HG03342 (cell line): Measurements from ENCODE around the gene ZNF646.

ENCODE experiments used
- ATAC-seq: cut with Tn5 transposase; IDR thresholded peaks from one replicate; pipeline ENCODE4 v1.9.1; 2021; ENCODE audit warnings: mild to moderate bottlenecking, moderate library complexity; ENCODE audit not compliant: unreplicated experiment

The ZNF646 gene

DNA sequence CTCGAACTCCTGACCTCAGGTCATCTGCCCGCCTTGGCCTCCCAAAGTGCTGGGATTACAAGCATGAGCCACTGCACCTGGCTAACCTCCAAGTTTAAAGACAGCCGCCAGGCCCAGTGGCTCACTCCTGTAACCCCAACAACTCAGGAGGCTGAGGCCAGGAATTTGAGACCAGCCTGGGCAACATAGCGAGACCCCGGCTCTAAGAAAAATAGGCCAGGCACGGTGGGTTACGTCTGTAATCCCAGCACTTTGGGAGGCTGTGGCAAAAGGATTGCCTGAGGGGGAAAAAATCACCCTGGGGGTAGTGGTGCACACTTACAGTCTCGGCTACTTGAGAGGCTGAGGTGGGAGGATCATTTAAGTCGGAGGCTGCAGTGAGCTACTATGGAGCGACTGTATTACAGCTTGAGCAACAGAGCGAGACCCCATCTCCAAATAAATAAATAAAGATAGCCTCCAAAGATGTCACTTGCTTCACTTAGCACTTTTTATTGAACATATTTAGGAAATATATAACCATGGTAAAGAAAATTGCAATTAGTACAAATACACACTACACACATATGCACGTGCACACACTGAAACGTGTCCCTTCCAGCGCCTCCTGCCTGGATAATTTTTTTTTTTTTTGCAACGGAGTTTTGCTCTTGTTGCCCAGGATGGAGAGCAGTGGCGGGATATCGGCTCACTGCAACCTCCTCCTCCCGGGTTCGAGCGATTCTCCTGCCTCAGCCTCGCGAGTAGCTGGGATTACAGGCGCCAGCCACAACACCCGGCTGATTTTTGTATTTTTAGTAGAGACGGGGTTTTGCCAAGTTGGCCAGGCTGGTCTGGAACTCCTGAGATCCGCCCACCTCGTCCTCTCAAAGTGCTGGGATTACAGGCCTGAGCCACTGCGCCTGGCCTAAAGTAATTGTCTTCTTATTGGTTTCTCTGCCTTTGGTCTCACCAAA, 32.6 kb downstream of the ZNF646 start:
- no peak for ATAC-seq

DNA sequence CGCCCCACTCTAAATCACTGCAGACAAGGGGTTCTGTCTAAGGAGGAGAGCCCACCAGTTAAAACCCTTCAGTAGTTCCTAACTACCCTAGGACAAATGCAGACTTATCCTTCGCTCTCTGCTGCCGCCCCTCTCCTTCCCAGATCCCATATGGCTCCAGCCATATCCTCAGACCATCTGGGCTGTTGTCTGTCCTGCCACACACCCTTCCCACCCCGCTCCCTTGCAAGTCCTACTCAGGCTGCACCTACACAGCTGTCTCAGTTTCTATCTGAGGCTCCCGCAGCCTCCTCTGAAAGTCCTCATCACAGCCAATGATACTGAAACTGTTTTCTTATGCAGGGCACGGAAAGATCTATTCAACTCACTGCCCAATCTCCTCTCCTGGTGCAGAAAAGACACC, 33.2 kb downstream of the ZNF646 start:
- ATAC-seq, result peak; percentile 55

DNA sequence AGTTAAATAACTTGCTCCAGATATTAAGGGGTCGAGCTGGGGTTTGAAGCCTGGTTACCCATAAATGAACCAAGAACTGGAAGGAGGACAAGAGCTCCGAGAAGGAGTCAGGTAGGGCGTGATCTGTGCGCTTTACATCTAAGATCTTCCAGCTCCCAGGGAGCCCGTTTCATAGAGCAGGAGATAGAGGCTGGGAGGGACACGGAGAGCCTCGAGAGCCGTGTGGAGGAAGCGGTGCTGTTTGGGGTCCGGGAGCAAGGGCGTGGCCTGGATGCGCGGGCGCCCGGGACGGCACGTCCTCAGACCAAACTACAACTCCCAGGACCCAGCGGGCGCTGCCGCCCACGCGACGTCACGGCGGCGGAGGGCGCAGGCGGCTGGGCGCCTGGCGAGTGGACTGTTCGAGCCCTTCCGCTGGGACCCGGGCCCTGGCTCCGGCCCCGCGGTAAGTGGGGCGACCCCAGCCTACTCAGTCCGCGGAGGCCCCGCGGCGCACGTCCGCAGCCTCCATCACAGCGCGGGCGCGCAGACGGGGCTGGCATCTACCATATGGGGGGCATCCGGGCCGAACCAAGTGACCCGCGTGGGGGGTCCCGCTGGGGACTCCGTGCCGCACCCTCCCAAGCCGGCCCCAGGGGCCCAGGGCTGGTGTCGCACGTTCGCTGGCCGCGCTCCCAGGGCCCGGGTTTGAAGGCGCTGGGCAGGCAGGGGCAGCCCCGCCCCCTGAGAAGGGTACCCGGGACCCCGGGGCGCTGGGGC, 34.0 kb downstream of the ZNF646 start, which contains the start of gene BCKDK:
Gene BCKDK, plus strand, starts transcription at position 352 of the 759 bp plus-strand sequence. CDS start 838 bp downstream, outside the sequence.
- peak; percentile 71 for ATAC-seq

DNA sequence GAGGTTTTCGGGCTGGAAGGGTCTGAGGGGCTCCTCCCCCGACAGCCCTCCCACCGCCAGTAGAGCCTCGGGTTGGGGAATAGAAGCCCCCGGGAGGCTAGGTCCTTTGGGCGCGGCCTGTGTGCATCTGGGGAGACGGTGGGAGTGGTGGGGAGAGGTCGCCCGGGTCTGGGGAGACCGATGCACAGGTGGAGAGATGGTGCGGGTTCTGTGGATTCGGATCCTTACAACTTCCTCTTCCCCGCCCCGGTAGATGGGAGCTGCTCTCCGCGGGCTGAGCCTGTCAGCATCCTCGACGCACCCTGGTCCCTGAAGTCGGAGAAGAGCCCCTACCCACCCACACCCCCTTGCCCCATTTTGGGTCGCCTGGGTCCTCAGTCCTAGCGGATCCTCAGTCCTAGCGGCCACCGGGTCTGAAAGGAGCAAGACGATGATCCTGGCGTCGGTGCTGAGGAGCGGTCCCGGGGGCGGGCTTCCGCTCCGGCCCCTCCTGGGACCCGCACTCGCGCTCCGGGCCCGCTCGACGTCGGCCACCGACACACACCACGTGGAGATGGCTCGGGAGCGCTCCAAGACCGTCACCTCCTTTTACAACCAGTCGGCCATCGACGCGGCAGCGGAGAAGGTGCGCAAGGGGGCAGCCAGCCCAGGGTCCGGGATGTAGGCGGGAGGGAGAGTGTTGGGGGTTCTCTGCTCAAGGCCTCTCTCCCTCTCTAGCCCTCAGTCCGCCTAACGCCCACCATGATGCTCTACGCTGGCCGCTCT, 34.8 kb downstream of the ZNF646 start:
- ATAC-seq, result no peak

DNA sequence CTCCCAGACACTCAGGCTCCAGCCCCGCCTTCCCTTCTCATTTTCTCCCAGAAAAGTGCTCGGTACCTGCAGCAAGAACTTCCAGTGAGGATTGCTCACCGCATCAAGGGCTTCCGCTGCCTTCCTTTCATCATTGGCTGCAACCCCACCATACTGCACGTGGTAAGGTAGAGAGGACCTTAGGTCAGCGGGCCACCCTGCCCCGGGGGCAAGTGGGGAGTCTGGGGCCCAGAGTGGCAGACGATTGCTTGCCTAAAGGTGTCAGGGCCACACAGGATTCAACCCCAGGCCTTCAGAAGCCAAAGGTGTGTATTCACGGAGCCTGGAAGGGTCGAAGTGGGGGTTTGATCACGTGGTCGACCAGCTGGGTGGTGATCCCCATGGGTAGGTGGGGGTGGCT, 35.4 kb downstream of the ZNF646 start:
- ATAC-seq, result no peak

DNA sequence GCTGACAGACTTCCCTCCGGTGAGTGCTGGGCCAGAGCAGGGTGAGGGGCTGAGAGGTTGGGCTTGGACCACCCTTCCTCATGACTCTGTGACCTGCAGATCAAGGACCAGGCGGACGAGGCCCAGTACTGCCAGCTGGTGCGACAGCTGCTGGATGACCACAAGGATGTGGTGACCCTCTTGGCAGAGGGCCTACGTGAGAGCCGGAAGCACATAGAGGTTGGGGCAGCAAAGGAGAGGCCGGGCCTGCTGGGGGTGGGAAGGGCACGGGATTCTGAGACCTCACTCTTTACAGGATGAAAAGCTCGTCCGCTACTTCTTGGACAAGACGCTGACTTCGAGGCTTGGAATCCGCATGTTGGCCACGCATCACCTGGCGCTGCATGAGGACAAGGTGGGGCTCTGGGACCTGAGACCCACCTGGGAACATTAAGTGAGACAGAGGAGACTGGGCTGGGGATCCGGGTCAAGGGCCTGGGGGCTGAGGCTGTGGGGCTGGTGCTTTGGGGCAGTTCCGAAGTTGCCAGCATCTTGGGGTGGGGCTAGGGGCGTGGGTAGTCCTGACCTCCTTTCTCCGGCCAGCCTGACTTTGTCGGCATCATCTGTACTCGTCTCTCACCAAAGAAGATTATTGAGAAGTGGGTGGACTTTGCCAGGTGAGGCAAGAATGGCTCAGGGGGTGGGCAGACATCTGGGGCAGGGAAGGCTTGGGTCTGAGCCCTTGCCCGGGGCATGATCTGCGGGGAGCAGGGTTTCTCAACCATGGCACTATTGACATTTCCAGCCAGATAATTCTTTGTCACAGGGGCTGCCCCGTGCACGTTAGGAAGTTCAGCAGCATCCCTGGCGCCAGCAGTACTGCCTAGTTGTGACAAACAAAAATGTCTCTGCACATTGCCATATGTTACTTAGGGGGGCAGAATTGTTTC, 36.1 kb downstream of the ZNF646 start:
- ATAC-seq, result no peak

DNA sequence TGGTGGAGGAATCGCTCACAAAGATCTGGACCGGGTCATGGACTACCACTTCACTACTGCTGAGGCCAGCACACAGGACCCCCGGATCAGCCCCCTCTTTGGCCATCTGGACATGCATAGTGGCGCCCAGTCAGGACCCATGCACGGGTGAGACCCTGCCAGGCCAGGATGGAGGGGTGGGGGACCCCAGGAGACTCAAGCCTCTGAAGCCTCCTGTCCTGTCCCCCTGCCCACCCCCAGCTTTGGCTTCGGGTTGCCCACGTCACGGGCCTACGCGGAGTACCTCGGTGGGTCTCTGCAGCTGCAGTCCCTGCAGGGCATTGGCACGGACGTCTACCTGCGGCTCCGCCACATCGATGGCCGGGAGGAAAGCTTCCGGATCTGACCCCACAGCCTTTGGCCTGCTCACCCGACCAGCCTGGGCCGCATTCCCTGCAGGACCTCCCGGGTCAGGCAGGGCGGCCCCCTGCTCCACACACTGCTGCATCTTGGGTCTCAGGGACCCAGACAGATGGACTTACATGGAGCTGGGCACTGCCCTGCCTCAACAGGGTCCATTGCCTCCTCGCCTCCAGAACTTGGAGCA, 37.8 kb downstream of the ZNF646 start:
- no peak for ATAC-seq

DNA sequence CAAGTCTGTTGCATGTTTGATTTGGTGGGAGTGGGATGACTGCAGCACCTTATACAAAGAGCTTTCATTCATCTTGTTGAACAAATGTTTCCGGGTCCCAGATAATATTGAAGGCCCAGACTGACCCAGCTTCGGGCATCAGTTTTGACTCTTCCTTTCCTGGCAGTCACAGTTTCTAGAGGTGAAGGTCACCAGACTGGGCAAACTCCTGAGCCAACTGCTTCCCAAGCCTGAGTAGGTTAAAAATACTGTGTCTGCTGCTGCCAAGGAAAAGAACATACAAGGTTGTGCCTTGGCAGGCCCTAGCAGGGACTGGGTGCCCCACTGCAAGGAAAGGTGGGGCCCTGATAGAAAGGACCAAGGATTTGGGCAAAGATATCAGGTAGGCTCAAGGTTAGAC, 38.5 kb downstream of the ZNF646 start:
- no peak for ATAC-seq

DNA sequence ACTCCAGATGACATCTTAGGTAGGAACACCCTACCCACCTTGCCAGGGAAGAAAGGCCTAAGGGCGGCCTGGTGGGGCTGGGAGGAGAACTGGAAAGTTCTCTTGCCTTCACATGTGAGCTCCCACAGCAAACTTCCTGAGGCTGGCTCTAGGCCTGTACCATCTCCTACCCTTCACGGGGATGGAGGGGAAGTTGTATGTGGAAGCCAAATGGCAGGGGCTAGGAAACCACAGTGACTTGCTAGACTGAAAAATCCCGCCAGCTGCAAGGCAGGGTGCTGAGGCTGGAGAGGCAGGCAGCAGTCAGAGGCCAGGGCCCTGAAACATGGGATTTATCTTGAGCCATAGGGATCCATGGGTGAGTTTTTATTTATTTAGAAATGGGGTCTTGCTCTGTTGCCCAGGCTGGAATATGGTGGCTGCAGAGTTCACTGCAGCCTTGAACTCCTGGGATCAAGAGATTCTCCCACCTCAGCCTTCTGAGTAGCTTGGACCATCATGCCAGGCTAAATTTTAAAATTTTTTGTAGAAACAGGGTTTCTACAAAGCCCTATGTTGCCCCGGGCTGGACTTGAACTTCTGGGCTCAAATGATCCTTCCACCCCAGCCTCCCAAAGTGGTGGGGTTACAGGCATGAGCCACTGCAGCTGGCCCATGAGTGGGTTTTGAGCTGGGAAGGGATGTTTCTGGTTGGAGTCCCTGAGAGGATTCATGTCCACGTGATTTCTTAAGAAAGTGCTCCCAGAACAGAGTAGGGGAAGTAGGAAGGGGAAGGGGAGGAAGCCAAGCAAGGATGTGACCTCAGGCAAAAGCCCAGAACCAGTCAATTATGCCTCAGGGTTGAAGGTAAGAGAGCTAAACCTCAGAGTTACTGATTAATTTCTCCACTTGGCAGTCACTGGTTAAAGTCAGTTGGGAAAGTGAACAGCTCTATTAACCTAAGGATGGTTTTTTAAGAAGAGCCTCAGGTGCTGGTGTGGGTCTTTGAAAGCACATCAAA, 39.2 kb downstream of the ZNF646 start:
- no peak for ATAC-seq

DNA sequence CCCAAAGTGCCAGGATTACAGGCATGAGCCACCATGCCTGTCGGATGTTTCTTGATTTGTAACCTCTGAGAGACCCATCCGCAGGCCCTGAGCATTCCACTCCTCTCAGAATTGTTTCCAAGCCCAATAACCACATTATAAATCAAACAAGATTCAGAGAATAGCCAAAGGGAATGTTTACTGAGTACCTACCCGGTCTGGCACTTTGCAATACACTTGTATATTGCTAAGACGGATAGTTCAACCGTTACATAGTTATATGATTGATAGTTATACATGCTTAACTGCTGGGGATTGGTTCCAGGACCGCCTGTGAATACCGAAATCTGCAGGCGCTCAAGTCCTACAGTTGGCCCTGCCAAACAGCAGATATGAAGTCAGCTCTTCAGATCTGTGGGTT, 40.2 kb downstream of the ZNF646 start:
- ATAC-seq, result no peak

DNA sequence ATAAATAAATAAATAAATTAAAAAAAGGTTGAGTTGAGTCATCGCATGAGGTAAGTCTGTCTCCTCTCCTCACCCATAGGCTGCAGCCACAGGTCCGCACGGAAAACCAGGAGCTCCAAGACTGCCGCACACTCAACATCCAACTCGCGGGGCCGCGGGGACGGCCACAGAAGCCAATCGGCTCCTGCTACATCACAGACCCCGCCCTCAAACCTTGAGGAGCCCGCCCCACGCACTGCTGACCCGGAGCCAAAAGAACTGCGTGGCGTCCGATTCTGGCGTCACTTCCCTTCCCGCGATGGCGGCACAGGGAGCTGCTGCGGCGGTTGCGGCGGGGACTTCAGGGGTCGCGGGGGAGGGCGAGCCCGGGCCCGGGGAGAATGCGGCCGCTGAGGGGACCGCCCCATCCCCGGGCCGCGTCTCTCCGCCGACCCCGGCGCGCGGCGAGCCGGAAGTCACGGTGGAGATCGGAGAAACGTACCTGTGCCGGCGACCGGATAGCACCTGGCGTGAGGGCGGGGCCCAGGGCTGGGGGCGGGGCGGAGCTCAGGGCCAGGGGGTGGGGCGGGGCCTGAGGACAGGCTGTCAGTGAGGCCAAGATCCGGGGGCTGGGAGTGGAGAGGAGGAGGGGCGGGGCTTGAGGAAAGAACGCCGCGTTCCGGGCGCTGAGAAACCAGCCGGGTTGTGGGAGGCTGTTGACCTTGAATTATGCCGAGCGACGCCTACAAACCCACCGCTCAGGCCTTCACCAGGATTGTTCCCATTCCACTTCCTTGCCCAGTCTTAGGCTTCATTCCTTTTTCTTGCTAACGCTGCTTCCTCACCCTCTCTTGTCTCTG, 43.4 kb downstream of the ZNF646 start, which contains the start of gene KAT8:
Gene KAT8, plus strand, starts transcription at position 281 of the 839 bp plus-strand sequence. Its CDS starts 18 bp downstream, at position 299.
- ATAC-seq, result peak; percentile 85

DNA sequence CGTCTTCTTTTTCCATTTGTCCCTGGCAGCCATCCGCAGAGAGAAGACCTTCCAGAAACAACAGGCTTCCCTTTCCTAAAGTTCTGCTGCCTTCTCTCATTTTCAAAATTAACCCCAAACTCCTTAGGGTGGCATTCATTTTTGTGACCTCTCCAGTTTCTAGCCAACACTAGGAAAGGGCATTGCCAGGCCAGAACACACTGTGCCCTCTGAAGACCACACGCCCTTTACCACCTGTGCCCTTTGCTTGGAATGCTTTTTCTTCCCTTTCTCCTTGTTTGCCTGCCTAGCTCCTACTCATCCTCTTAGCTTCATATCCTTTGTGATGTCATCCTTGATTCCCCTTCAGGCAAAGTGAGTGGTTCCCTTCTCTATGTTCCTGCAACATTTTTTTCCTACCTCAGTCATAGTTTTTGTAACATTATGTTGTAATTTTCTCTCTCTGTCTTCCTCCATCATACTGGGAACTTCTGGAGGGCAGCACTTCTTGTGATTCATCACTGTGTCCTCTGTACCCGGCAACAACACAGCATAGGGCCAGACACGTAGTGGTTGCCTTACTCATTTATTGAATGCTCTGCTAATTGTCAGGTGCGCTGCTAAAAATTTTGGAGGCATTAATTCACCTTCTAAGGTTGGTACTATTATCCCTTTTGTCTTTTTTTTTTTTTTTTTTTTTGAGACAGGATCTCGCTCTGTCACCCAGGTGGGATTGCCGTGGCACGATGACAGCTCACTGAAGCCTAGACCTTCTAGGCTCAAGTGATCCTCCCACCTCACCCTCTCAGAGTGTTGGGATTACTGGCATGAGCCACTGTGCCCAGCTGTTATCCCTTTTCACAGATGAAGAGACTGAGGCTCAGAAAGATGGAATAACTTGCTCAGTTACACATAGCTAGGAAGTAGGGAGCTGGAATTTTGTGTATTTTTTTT, 44.3 kb downstream of the ZNF646 start:
- no peak for ATAC-seq

DNA sequence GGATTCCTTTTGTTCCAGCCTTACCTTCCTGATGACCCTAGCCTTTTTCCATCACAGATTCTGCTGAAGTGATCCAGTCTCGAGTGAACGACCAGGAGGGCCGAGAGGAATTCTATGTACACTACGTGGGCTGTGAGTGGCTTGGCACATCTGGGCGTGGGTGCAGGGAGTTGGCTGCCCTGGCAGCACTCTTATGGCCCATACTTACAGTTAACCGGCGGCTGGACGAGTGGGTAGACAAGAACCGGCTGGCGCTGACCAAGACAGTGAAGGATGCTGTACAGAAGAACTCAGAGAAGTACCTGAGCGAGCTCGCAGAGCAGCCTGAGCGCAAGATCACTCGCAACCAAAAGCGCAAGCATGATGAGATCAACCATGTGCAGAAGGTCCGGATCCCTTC, 45.9 kb downstream of the ZNF646 start:
- ATAC-seq, result no peak

DNA sequence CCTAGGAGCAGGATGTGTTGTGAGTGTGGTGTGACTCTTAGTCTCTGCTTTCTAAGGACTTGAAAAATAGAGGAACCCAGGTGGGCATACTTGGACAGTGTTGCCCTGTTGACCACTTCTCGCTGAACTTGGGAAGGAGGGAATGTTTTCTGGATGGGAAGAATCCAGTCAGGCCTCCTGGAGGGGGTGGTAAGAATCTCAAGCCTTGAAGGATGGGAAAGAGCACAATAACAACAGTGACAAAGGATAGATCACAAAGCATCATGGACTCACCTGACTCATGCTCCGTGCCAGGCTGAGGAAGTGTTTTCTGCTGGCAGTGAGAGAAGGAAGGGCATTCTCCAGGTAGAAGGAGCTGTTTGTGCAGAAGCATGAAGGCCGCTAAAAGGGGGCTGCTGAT, 51.6 kb downstream of the ZNF646 start:
- ATAC-seq, result no peak

DNA sequence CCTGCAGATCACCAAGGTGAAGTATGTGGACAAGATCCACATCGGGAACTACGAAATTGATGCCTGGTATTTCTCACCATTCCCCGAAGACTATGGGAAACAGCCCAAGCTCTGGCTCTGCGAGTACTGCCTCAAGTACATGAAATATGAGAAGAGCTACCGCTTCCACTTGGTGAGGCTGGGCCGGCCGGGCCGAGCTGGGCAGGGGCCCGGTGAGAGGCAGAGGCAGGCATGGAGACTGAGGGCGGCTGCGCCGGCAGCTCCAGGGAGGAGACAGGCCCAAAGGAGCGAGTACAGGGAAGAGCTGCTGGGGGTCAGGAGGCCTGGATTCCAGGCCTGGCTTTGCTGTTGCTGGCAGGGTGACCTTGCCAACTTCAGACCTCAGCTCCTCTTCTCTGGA, 53.0 kb downstream of the ZNF646 start:
- ATAC-seq, result no peak
